ENCODE data around the gene FABP1.
A peak's percentile ranks its signal among the peaks of the same experiment; 100 is the strongest.

Gene FABP1

GRCh38 chr2:88082781-88083180 is 45.1 kb downstream of the FABP1 start:
- Histone ChIP-seq H3K27ac (replicated peaks; ENCODE audit: low read length) (no peak overlapping the region), H3K14ac (ENCODE audit: low read length) (no peak overlapping the region), H3K27me3 (ENCODE audit: control insufficient read depth in 3 of 3, insufficient read depth in 3 of 3, low read depth in 1 of 3, low read length in 3 of 3) (no peaks in the 10 kb centered on the region), H4K8ac (ENCODE audit: low read depth, low read length) (no peak overlapping the region), H4K91ac (ENCODE audit: low read depth, low read length, poor library complexity) (no peak overlapping the region), H2AFZ (ENCODE audit: low read length) (no peak overlapping the region), H3K36me3 (replicated peaks in 1 of 2; ENCODE audit: control insufficient read depth in 2 of 2, insufficient read depth in 2 of 2, low read length in 2 of 2) (no peaks in the 10 kb centered on the region), H3K9ac (ENCODE audit: low read depth, low read length, poor library complexity) (no peak overlapping the region), H3K4me1 (ENCODE audit: control insufficient read depth in 2 of 2, insufficient read depth in 1 of 2, low read depth in 1 of 2, low read length in 2 of 2) (no peaks in the 10 kb centered on the region), H2BK15ac (ENCODE audit: low read length) (no peak overlapping the region), H3K4me2 (ENCODE audit: insufficient read depth, low read length, poor library complexity, severe bottlenecking) (no peak overlapping the region), H3K79me1 (ENCODE audit: low read depth, low read length) (no peaks in the 10 kb centered on the region), H3K9me3 (replicated peaks in 1 of 2; ENCODE audit: control insufficient read depth in 2 of 2, insufficient read depth in 1 of 2, low read depth in 1 of 2, low read length in 2 of 2) (no peaks in the 10 kb centered on the region), H2BK120ac (ENCODE audit: low read depth, low read length) (no peak overlapping the region), H2BK12ac (ENCODE audit: low read length) (no peak overlapping the region), H3K18ac (ENCODE audit: low read length) (no peak overlapping the region), H2BK5ac (ENCODE audit: low read length) (no peak overlapping the region), H2AK5ac (ENCODE audit: low read depth, low read length) (no peak overlapping the region), H3K4ac (ENCODE audit: low read length) (no peak overlapping the region), H3K4me3 (ENCODE audit: low read length in 2 of 2) (no peak overlapping the region), H3K23ac (ENCODE audit: low read depth, low read length, poor library complexity) (no peak overlapping the region)
- no CpG with 5 or more reads among the region's 1 CpG for WGBS, 2 donors (ENCODE audit: extremely low coverage in 2 of 2, insufficient read length in 2 of 2, insufficient replicate concordance in 1 of 2)
- no peak for DNase-seq (ENCODE audit: low spot score)

DNA sequence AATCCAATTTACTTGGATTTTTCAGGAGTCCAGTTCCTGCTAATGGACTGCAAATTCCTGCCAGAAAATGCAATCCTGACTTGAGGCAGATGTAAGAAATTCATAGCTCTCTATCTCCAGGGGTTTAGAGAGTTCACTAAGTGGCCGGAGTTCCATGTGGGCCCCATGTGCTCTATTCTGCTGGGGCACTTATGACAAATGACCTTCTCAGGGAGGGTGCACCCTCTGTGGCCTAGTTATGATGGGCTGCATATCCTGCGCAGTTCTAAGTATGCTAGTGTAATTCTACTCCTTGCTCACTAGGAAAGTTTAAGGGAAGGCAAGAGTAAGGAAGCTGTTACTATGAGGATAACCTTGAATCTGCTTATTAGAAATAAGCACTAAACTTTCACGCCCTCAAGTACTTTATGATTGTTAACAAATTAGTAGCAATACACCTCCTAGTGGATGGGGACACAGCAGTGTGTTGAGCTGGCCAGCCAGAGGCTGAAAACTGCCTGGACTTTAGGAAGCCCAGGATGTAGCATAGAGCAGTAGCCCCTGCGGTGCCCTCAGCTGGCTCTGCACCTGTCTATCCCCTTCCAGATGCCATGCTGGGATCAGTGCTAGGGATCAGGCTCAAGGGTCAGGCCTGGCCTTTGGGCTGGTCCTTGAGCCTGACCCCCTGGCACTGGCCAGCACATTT is 45.8 kb downstream of the FABP1 start:
- Histone ChIP-seq H3K4me1 (ENCODE audit: control insufficient read depth in 2 of 2, insufficient read depth in 1 of 2, low read depth in 1 of 2, low read length in 2 of 2) (no peaks in the 10 kb centered on the region), H3K9ac (ENCODE audit: low read depth, low read length, poor library complexity) (no peak overlapping the region), H2BK12ac (ENCODE audit: low read length) (no peak overlapping the region), H3K23ac (ENCODE audit: low read depth, low read length, poor library complexity) (no peak overlapping the region), H4K91ac (ENCODE audit: low read depth, low read length, poor library complexity) (no peak overlapping the region), H2BK120ac (ENCODE audit: low read depth, low read length) (no peak overlapping the region), H2AK5ac (ENCODE audit: low read depth, low read length) (no peak overlapping the region), H3K4ac (ENCODE audit: low read length) (no peak overlapping the region), H3K4me2 (ENCODE audit: insufficient read depth, low read length, poor library complexity, severe bottlenecking) (no peak overlapping the region), H2AFZ (ENCODE audit: low read length) (no peak overlapping the region), H4K8ac (ENCODE audit: low read depth, low read length) (no peak overlapping the region), H3K79me1 (ENCODE audit: low read depth, low read length) (no peaks in the 10 kb centered on the region), H2BK15ac (ENCODE audit: low read length) (no peak overlapping the region), H3K27me3 (ENCODE audit: control insufficient read depth in 3 of 3, insufficient read depth in 3 of 3, low read depth in 1 of 3, low read length in 3 of 3) (no peaks in the 10 kb centered on the region), H3K9me3 (replicated peaks in 1 of 2; ENCODE audit: control insufficient read depth in 2 of 2, insufficient read depth in 1 of 2, low read depth in 1 of 2, low read length in 2 of 2) (no peaks in the 10 kb centered on the region), H3K18ac (ENCODE audit: low read length) (peak overlapping the region; percentile 79), H3K27ac (replicated peaks; ENCODE audit: low read length) (no peak overlapping the region), H3K36me3 (replicated peaks in 1 of 2; ENCODE audit: control insufficient read depth in 2 of 2, insufficient read depth in 2 of 2, low read length in 2 of 2) (no peaks in the 10 kb centered on the region), H2BK5ac (ENCODE audit: low read length) (no peak overlapping the region), H3K4me3 (ENCODE audit: low read length in 2 of 2) (no peak overlapping the region), H3K14ac (ENCODE audit: low read length) (no peak overlapping the region)
- DNase-seq (ENCODE audit: low spot score) = no peak
- no CpG with 5 or more reads among the region's 4 CpGs for WGBS, 2 donors (ENCODE audit: extremely low coverage in 2 of 2, insufficient read length in 2 of 2, insufficient replicate concordance in 1 of 2)

DNA sequence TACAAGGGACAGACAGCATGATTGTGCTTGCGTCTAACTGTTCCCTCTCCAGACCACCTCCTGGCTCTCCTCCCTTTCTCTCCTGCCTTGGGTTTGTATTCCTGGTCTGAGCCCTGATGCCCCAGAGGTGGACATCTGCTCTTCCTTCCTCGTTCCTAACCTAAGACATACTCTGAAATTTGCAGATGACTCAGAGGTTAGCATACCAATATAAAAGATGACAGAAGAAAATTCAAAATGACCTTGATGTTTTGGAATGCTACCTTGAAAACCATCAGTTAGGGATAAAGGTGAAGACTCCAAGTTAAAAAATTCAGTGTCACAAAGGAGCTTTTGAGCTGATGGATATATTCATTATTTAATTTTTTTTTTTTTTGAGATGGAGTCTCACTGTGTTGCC is 47.3 kb downstream of the FABP1 start:
- H2BK5ac ChIP-seq (ENCODE audit: low read length) = no peak overlapping the region
- H3K4me2 ChIP-seq (ENCODE audit: insufficient read depth, low read length, poor library complexity, severe bottlenecking) = no peak overlapping the region
- no peak overlapping the region for H2AK5ac ChIP-seq (ENCODE audit: low read depth, low read length)
- H4K8ac ChIP-seq (ENCODE audit: low read depth, low read length) = no peak overlapping the region
- H4K91ac ChIP-seq (ENCODE audit: low read depth, low read length, poor library complexity) = no peak overlapping the region
- no peak overlapping the region for H3K23ac ChIP-seq (ENCODE audit: low read depth, low read length, poor library complexity)
- no peak overlapping the region for H3K27ac ChIP-seq (replicated peaks; ENCODE audit: low read length)
- no peaks in the 10 kb centered on the region for H3K27me3 ChIP-seq (ENCODE audit: control insufficient read depth in 3 of 3, insufficient read depth in 3 of 3, low read depth in 1 of 3, low read length in 3 of 3)
- no peak overlapping the region for H2BK15ac ChIP-seq (ENCODE audit: low read length)
- no peak overlapping the region for H3K14ac ChIP-seq (ENCODE audit: low read length)
- H3K79me1 ChIP-seq (ENCODE audit: low read depth, low read length) = no peaks in the 10 kb centered on the region
- no CpG with 5 or more reads among the region's 2 CpGs for WGBS, 2 donors (ENCODE audit: extremely low coverage in 2 of 2, insufficient read length in 2 of 2, insufficient replicate concordance in 1 of 2)
- no peak overlapping the region for H2AFZ ChIP-seq (ENCODE audit: low read length)
- H3K18ac ChIP-seq (ENCODE audit: low read length) = no peak overlapping the region
- no peak overlapping the region for H3K4me3 ChIP-seq (ENCODE audit: low read length in 2 of 2)
- no peak overlapping the region for H3K4ac ChIP-seq (ENCODE audit: low read length)
- H2BK12ac ChIP-seq (ENCODE audit: low read length) = no peak overlapping the region
- no peak for DNase-seq (ENCODE audit: low spot score)
- H3K9ac ChIP-seq (ENCODE audit: low read depth, low read length, poor library complexity) = peak overlapping the region; percentile 30
- H3K4me1 ChIP-seq (ENCODE audit: control insufficient read depth in 2 of 2, insufficient read depth in 1 of 2, low read depth in 1 of 2, low read length in 2 of 2) = no peaks in the 10 kb centered on the region
- no peaks in the 10 kb centered on the region for H3K36me3 ChIP-seq (replicated peaks in 1 of 2; ENCODE audit: control insufficient read depth in 2 of 2, insufficient read depth in 2 of 2, low read length in 2 of 2)
- H2BK120ac ChIP-seq (ENCODE audit: low read depth, low read length) = no peak overlapping the region
- H3K9me3 ChIP-seq (replicated peaks in 1 of 2; ENCODE audit: control insufficient read depth in 2 of 2, insufficient read depth in 1 of 2, low read depth in 1 of 2, low read length in 2 of 2) = no peaks in the 10 kb centered on the region

DNA sequence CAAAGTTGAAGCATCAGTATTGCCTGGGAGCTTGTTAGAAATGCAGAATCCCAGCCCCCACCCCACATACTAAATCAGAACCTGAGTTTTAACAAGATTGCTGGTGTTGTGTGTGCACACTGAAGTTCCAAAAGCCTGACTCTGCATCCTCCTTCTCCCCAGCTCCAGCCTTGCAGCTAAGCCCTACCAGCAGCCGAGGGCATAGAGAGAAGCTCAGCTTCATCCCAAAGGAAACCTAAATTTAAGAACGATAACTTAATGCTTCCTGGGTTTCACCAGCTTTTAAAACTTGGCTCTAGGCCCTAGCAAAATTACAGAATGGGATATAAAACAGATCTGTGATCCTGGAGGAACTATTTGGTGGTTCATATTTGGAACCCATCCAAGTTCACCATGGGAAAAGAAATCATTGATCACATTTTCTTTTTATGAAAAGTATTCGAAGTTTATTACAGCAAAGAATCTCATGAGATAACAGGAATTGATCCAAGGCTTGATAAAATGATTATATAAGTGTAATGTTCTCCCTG is 49.2 kb downstream of the FABP1 start:
- H3K4me1 ChIP-seq (ENCODE audit: control insufficient read depth in 2 of 2, insufficient read depth in 1 of 2, low read depth in 1 of 2, low read length in 2 of 2) = no peaks in the 10 kb centered on the region
- no peaks in the 10 kb centered on the region for H3K9me3 ChIP-seq (replicated peaks in 1 of 2; ENCODE audit: control insufficient read depth in 2 of 2, insufficient read depth in 1 of 2, low read depth in 1 of 2, low read length in 2 of 2)
- no peak overlapping the region for H4K8ac ChIP-seq (ENCODE audit: low read depth, low read length)
- H2BK15ac ChIP-seq (ENCODE audit: low read length) = no peak overlapping the region
- no peaks in the 10 kb centered on the region for H3K27me3 ChIP-seq (ENCODE audit: control insufficient read depth in 3 of 3, insufficient read depth in 3 of 3, low read depth in 1 of 3, low read length in 3 of 3)
- no peak overlapping the region for H3K18ac ChIP-seq (ENCODE audit: low read length)
- no peak overlapping the region for H3K4me3 ChIP-seq (ENCODE audit: low read length in 2 of 2)
- no CpG with 5 or more reads among the region's 3 CpGs for WGBS, 2 donors (ENCODE audit: extremely low coverage in 2 of 2, insufficient read length in 2 of 2, insufficient replicate concordance in 1 of 2)
- no peak overlapping the region for H3K4me2 ChIP-seq (ENCODE audit: insufficient read depth, low read length, poor library complexity, severe bottlenecking)
- no peak for DNase-seq (ENCODE audit: low spot score)
- H4K91ac ChIP-seq (ENCODE audit: low read depth, low read length, poor library complexity) = no peak overlapping the region
- H3K27ac ChIP-seq (replicated peaks; ENCODE audit: low read length) = no peak overlapping the region
- no peak overlapping the region for H2BK12ac ChIP-seq (ENCODE audit: low read length)
- H3K9ac ChIP-seq (ENCODE audit: low read depth, low read length, poor library complexity) = no peak overlapping the region
- H2BK120ac ChIP-seq (ENCODE audit: low read depth, low read length) = no peak overlapping the region
- no peak overlapping the region for H3K23ac ChIP-seq (ENCODE audit: low read depth, low read length, poor library complexity)
- no peaks in the 10 kb centered on the region for H3K36me3 ChIP-seq (replicated peaks in 1 of 2; ENCODE audit: control insufficient read depth in 2 of 2, insufficient read depth in 2 of 2, low read length in 2 of 2)
- no peak overlapping the region for H2BK5ac ChIP-seq (ENCODE audit: low read length)
- H3K4ac ChIP-seq (ENCODE audit: low read length) = no peak overlapping the region
- H2AFZ ChIP-seq (ENCODE audit: low read length) = no peak overlapping the region
- H2AK5ac ChIP-seq (ENCODE audit: low read depth, low read length) = no peak overlapping the region
- no peaks in the 10 kb centered on the region for H3K79me1 ChIP-seq (ENCODE audit: low read depth, low read length)
- no peak overlapping the region for H3K14ac ChIP-seq (ENCODE audit: low read length)

All from neuronal stem cell (in vitro differentiated cells).